Spleen (tissue), 7 donors: Measurements from ENCODE around the gene VRK1.

Source experiments
- POLR2A ChIP-seq, 3 donors: fragments of 450-650 bp; IDR thresholded peaks; one replicate each; pipeline ENCODE4 v1.5.1; 2017; ENCODE audit warnings: antibody characterized with exemption in 3 of 3, mild to moderate bottlenecking in 1 of 3
- TF ChIP-seq, protein P1 (sequence below), 11 experiments: fragments of 200-600 bp in 7 of 11; fragments of 450-650 bp in 4 of 11; sonication (generic) in 4 of 11; IDR thresholded peaks in 8 of 11; conservative IDR thresholded peaks in 3 of 11; 1 replicate in 7 of 11; 2 replicates in 4 of 11; pipeline versions ENCODE4 v1.4.0 to v1.8.0; 2016 to 2021; ENCODE audit warnings: antibody characterized with exemption in 11 of 11, inconsistent platforms in 4 of 11, mild to moderate bottlenecking in 1 of 11
- donor health status: DM: no; HTN: no; CAD: no; lungs with moderate emphysema.
- donor health status: DM: no; HTN: no; CAD: no.
- donor health status: DM: no; HTN: no; CAD: no.

GRCh38 chr14:96925422-96925821 lies 128.2 kb downstream of the VRK1 start:
- TF ChIP-seq POLR2A (IDR thresholded peaks at IDR 0.05): no peak
- TF ChIP-seq, protein P1, sequence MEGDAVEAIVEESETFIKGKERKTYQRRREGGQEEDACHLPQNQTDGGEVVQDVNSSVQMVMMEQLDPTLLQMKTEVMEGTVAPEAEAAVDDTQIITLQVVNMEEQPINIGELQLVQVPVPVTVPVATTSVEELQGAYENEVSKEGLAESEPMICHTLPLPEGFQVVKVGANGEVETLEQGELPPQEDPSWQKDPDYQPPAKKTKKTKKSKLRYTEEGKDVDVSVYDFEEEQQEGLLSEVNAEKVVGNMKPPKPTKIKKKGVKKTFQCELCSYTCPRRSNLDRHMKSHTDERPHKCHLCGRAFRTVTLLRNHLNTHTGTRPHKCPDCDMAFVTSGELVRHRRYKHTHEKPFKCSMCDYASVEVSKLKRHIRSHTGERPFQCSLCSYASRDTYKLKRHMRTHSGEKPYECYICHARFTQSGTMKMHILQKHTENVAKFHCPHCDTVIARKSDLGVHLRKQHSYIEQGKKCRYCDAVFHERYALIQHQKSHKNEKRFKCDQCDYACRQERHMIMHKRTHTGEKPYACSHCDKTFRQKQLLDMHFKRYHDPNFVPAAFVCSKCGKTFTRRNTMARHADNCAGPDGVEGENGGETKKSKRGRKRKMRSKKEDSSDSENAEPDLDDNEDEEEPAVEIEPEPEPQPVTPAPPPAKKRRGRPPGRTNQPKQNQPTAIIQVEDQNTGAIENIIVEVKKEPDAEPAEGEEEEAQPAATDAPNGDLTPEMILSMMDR (IDR thresholded peaks at IDR 0.05 in 8 of 11, conservative IDR thresholded peaks at IDR 0.05 in 3 of 11): no peak
